ENCODE results near the gene TMIE.

Gene TMIE

GRCh38 chr3:46681856-46682540, 19.2 kb upstream of the TMIE start:
- H3K4me1 ChIP-seq (ENCODE audit: control insufficient read depth, insufficient read depth, low read length) = no peaks in the 10 kb centered on the region
- H3K4me3 ChIP-seq (ENCODE audit: low read length) = no peak overlapping the region
- H3K27ac ChIP-seq (ENCODE audit: low read depth, low read length) = no peak overlapping the region
- no peaks in the 10 kb centered on the region for H3K36me3 ChIP-seq (ENCODE audit: control insufficient read depth, insufficient read depth, low read length)
- H3K27me3 ChIP-seq (ENCODE audit: control insufficient read depth, insufficient read depth, low read length) = no peaks in the 10 kb centered on the region
- H3K9ac ChIP-seq (ENCODE audit: low read length) = no peak overlapping the region

- peaks cover 2% of the 10 kb centered on the region for H3K36me3 ChIP-seq (ENCODE audit: control insufficient read depth, insufficient read depth, low read length)
These were observed 18.2 kb upstream of the TMIE start for GRCh38 chr3:46682974-46683373.

GRCh38 chr3:46684891-46685290, 16.3 kb upstream of the TMIE start:
- H3K4me3 ChIP-seq (ENCODE audit: low read length) = no peak overlapping the region
- H3K4me1 ChIP-seq (ENCODE audit: control insufficient read depth, insufficient read depth, low read length) = no peaks in the 10 kb centered on the region
- no peak overlapping the region for H3K9ac ChIP-seq (ENCODE audit: low read length)
- H3K27ac ChIP-seq (ENCODE audit: low read depth, low read length) = no peak overlapping the region
- no peaks in the 10 kb centered on the region for H3K27me3 ChIP-seq (ENCODE audit: control insufficient read depth, insufficient read depth, low read length)
- peaks cover 2% of the 10 kb centered on the region for H3K36me3 ChIP-seq (ENCODE audit: control insufficient read depth, insufficient read depth, low read length)

More at GRCh38 chr3:46682974-46683373, 18.2 kb upstream of the TMIE start:
- Histone ChIP-seq H3K27ac (ENCODE audit: low read depth, low read length) (no peak overlapping the region), H3K4me1 (ENCODE audit: control insufficient read depth, insufficient read depth, low read length) (no peaks in the 10 kb centered on the region), H3K9ac (ENCODE audit: low read length) (no peak overlapping the region), H3K27me3 (ENCODE audit: control insufficient read depth, insufficient read depth, low read length) (no peaks in the 10 kb centered on the region), H3K4me3 (ENCODE audit: low read length) (no peak overlapping the region)

- Histone ChIP-seq H3K27ac (ENCODE audit: low read depth, low read length) (no peak overlapping the region), H3K4me3 (ENCODE audit: low read length) (no peak overlapping the region), H3K4me1 (ENCODE audit: control insufficient read depth, insufficient read depth, low read length) (no peaks in the 10 kb centered on the region), H3K36me3 (ENCODE audit: control insufficient read depth, insufficient read depth, low read length) (peaks cover 2% of the 10 kb centered on the region), H3K9ac (ENCODE audit: low read length) (no peak overlapping the region), H3K27me3 (ENCODE audit: control insufficient read depth, insufficient read depth, low read length) (no peaks in the 10 kb centered on the region)
These were observed 15.7 kb upstream of the TMIE start for GRCh38 chr3:46685446-46685845.

- H3K9ac ChIP-seq (ENCODE audit: low read length) = no peak overlapping the region
- peaks cover 2% of the 10 kb centered on the region for H3K36me3 ChIP-seq (ENCODE audit: control insufficient read depth, insufficient read depth, low read length)
- H3K27me3 ChIP-seq (ENCODE audit: control insufficient read depth, insufficient read depth, low read length) = no peaks in the 10 kb centered on the region
- H3K4me1 ChIP-seq (ENCODE audit: control insufficient read depth, insufficient read depth, low read length) = peaks cover 7% of the 10 kb centered on the region
- H3K4me3 ChIP-seq (ENCODE audit: low read length) = no peak overlapping the region
- H3K27ac ChIP-seq (ENCODE audit: low read depth, low read length) = no peak overlapping the region
These were observed 10.4 kb upstream of the TMIE start for GRCh38 chr3:46690798-46691197.

- Histone ChIP-seq H3K4me1 (ENCODE audit: control insufficient read depth, insufficient read depth, low read length) (peaks cover 18% of the 10 kb centered on the region), H3K36me3 (ENCODE audit: control insufficient read depth, insufficient read depth, low read length) (peaks cover under 1% of the 10 kb centered on the region), H3K4me3 (ENCODE audit: low read length) (peak overlapping the region; percentile 84), H3K27ac (ENCODE audit: low read depth, low read length) (no peak overlapping the region), H3K9ac (ENCODE audit: low read length) (peak overlapping the region; percentile 76), H3K27me3 (ENCODE audit: control insufficient read depth, insufficient read depth, low read length) (no peaks in the 10 kb centered on the region)
These were observed 8.6 kb upstream of the TMIE start for GRCh38 chr3:46692566-46692990.

- Histone ChIP-seq H3K36me3 (ENCODE audit: control insufficient read depth, insufficient read depth, low read length) (no peaks in the 10 kb centered on the region), H3K4me1 (ENCODE audit: control insufficient read depth, insufficient read depth, low read length) (peaks cover 18% of the 10 kb centered on the region), H3K27ac (ENCODE audit: low read depth, low read length) (no peak within 1 kb of the TSS), H3K9ac (ENCODE audit: low read length) (peak within 1 kb of the TSS; percentile 76), H3K27me3 (ENCODE audit: control insufficient read depth, insufficient read depth, low read length) (no peaks in the 10 kb centered on the region), H3K4me3 (ENCODE audit: low read length) (peak within 1 kb of the TSS; percentile 84)
These were observed 7.9 kb upstream of the TMIE start, which contains the start of gene ALS2CL for GRCh38 chr3:46693038-46693891. Gene ALS2CL, minus strand, starts transcription at chr3:46693679. Its CDS starts 4,239 bp downstream, at chr3:46689440.

- H3K36me3 ChIP-seq (ENCODE audit: control insufficient read depth, insufficient read depth, low read length) = no peaks in the 10 kb centered on the region
- no peaks in the 10 kb centered on the region for H3K27me3 ChIP-seq (ENCODE audit: control insufficient read depth, insufficient read depth, low read length)
- H3K27ac ChIP-seq (ENCODE audit: low read depth, low read length) = no peak overlapping the region
- H3K9ac ChIP-seq (ENCODE audit: low read length) = no peak overlapping the region
- peak overlapping the region; percentile 67 for H3K4me3 ChIP-seq (ENCODE audit: low read length)
- H3K4me1 ChIP-seq (ENCODE audit: control insufficient read depth, insufficient read depth, low read length) = peaks cover 18% of the 10 kb centered on the region
These were observed 7.3 kb upstream of the TMIE start for GRCh38 chr3:46693892-46694226.

- Histone ChIP-seq H3K4me1 (ENCODE audit: control insufficient read depth, insufficient read depth, low read length) (peaks cover 18% of the 10 kb centered on the region), H3K27me3 (ENCODE audit: control insufficient read depth, insufficient read depth, low read length) (no peaks in the 10 kb centered on the region), H3K4me3 (ENCODE audit: low read length) (no peak overlapping the region), H3K36me3 (ENCODE audit: control insufficient read depth, insufficient read depth, low read length) (no peaks in the 10 kb centered on the region), H3K27ac (ENCODE audit: low read depth, low read length) (no peak overlapping the region), H3K9ac (ENCODE audit: low read length) (no peak overlapping the region)
These were observed 6.7 kb upstream of the TMIE start for GRCh38 chr3:46694520-46694919.

GRCh38 chr3:46695177-46695961, 5.8 kb upstream of the TMIE start:
- Histone ChIP-seq H3K9ac (ENCODE audit: low read length) (no peak overlapping the region), H3K4me3 (ENCODE audit: low read length) (no peak overlapping the region), H3K27ac (ENCODE audit: low read depth, low read length) (no peak overlapping the region), H3K4me1 (ENCODE audit: control insufficient read depth, insufficient read depth, low read length) (peaks cover 18% of the 10 kb centered on the region), H3K36me3 (ENCODE audit: control insufficient read depth, insufficient read depth, low read length) (no peaks in the 10 kb centered on the region), H3K27me3 (ENCODE audit: control insufficient read depth, insufficient read depth, low read length) (no peaks in the 10 kb centered on the region)

GRCh38 chr3:46695962-46696894, 5.0 kb upstream of the TMIE start:
- no peak overlapping the region for H3K9ac ChIP-seq (ENCODE audit: low read length)
- H3K27ac ChIP-seq (ENCODE audit: low read depth, low read length) = peak overlapping the region; percentile 51
- no peak overlapping the region for H3K4me3 ChIP-seq (ENCODE audit: low read length)
- no peaks in the 10 kb centered on the region for H3K36me3 ChIP-seq (ENCODE audit: control insufficient read depth, insufficient read depth, low read length)
- peaks cover 18% of the 10 kb centered on the region for H3K4me1 ChIP-seq (ENCODE audit: control insufficient read depth, insufficient read depth, low read length)
- H3K27me3 ChIP-seq (ENCODE audit: control insufficient read depth, insufficient read depth, low read length) = peaks cover 2% of the 10 kb centered on the region

Data from rectal smooth muscle tissue (tissue), 1 donor.